ENCODE data around the gene RNU6-9.

RNU6-9 gene

DNA sequence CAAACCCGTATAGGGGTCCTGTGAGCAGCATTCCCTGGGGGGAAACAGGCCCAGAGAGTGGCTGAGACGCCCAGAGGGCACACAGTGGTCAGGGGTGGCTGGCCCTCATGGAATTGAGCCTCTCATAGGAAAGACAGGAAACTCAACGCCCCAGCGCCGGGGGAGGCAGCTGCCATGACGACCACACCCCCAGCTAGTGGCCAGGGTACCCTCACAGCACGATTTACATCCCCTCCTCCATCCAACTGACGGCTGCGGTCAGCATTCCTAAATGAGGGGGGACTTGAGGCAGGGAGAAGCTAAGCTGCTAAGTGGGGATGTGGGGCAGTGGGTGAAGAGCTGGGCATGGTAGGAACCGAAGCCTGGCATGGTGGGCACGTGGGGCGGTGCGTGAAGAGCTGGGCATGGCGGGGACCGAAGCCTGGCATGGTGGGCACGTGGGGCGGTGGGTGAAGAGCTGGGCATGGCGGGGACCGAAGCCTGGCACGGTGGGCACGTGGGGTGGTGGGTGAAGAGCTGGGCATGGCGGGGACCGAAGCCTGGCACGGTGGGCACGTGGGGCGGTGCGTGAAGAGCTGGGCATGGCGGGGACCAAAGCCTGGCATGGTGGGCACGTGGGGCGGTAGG lies 10.3 kb upstream of the RNU6-9 start:
- DNase-seq (ENCODE audit: low read depth) = no peak
- no peak overlapping the region for H3K4me3 ChIP-seq (ENCODE audit: low read depth, low read length)
- TF ChIP-seq, protein P1, sequence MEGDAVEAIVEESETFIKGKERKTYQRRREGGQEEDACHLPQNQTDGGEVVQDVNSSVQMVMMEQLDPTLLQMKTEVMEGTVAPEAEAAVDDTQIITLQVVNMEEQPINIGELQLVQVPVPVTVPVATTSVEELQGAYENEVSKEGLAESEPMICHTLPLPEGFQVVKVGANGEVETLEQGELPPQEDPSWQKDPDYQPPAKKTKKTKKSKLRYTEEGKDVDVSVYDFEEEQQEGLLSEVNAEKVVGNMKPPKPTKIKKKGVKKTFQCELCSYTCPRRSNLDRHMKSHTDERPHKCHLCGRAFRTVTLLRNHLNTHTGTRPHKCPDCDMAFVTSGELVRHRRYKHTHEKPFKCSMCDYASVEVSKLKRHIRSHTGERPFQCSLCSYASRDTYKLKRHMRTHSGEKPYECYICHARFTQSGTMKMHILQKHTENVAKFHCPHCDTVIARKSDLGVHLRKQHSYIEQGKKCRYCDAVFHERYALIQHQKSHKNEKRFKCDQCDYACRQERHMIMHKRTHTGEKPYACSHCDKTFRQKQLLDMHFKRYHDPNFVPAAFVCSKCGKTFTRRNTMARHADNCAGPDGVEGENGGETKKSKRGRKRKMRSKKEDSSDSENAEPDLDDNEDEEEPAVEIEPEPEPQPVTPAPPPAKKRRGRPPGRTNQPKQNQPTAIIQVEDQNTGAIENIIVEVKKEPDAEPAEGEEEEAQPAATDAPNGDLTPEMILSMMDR (IDR thresholded peaks at IDR 0.05; ENCODE audit: insufficient read depth, low read depth, low read length, missing control alignments) = no peak

DNA sequence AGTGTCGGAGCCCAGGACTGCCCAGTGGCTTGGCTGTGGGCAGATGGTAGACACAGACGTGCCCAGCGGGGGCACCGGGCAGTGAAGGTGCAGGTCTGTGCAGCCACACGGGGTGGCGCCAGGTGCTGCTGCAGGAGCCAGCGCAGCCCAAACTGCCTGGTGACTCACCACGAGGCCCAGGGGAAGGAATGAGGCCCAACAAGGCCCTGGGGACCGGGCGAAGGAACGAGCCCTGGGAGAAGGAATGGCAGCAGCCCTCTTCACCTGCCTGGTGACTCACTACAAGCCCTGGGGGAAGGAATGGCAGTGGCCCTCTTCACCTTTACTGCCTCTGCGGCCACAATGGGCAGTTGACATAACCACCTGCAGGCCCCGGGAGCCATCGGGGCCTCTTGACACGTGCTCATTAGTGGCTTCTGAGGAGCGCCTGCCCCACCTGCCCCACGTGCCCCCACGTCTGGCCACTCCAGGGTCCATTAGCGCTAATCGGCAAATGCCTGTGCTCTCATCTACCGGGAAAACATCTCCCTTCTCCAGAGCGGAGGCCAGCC lies 9.5 kb upstream of the RNU6-9 start:
- TF ChIP-seq, protein P1 (IDR thresholded peaks at IDR 0.05; ENCODE audit: insufficient read depth, low read depth, low read length, missing control alignments) = no peak
- no peak overlapping the region for H3K4me3 ChIP-seq (ENCODE audit: low read depth, low read length)
- DNase-seq (ENCODE audit: low read depth) = no peak

DNA sequence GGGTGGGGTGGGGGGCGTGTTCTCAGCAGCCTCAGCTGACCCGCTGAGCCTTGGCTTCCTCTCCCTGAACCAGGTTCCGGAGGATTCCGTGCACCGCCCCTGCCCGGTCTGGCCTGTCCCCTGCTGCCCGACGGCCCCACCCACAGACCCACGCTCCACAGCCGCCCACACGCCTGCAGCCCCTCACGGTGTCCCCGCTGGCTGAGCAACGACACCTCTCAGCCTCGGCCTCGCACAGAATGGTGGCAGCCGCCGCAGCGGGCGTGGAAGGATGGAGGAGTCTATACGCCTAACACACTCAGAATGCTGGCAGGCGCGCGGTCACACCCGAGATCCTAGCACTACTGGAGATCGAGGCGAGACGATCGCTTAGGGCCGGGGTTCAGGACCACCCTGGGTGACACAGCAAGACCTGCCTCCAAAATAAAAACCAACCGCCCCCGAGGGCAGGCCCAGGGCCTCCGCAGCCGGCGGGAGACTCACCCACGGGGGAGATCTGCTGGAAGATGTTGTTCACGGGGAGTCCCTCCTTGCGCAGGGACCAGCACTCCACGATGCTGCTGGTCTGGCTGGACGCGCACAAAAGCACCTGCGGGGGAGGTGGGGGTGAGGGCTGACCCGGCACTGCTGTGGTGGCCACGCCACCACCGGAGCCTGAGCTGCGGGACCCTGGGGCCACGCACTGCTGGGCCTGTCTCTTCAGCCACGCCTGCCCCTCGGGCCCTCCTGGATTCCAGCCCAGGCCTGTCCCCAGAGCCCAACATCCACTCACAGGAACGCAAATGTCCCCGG lies 8.7 kb upstream of the RNU6-9 start:
- H3K4me3 ChIP-seq (ENCODE audit: low read depth, low read length) = no peak overlapping the region
- no peak for DNase-seq (ENCODE audit: low read depth)
- TF ChIP-seq, protein P1 (IDR thresholded peaks at IDR 0.05; ENCODE audit: insufficient read depth, low read depth, low read length, missing control alignments) = no peak

DNA sequence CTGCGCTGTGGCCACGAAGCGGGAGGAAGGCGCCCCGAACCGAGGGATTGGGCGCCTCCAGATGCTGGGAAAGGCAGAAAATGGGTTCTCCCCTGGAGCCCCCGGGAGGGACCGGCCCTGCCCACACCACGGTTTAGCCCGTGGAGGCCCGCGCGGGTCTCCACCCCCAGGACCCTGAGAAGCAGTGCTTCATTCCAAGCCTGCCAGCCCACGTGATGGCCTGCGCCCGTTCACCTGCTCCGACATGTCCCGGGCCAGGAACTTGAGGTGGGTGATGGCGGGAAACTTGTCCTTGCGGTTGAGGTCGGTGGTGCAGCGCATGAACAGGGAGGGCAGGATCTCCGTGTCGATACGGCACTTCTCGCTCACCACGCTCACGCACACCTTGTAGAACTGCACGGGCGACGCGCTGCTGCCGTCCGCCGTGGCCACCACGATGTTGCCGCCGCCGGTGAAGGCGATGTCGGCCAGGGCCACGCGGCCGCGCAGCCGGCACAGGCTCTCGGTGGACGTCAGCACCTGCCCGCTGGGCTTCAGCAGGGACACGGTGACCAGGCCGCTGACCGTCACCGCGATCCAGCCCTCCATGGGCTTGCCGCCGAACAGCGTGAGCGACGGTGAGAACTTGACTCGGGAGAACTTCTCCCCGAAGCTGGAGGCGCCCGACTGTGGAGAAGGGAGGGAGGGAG lies 7.6 kb upstream of the RNU6-9 start:
- no peak overlapping the region for H3K4me3 ChIP-seq (ENCODE audit: low read depth, low read length)
- no peak for DNase-seq (ENCODE audit: low read depth)
- TF ChIP-seq, protein P1 (IDR thresholded peaks at IDR 0.05; ENCODE audit: insufficient read depth, low read depth, low read length, missing control alignments) = no peak

DNA sequence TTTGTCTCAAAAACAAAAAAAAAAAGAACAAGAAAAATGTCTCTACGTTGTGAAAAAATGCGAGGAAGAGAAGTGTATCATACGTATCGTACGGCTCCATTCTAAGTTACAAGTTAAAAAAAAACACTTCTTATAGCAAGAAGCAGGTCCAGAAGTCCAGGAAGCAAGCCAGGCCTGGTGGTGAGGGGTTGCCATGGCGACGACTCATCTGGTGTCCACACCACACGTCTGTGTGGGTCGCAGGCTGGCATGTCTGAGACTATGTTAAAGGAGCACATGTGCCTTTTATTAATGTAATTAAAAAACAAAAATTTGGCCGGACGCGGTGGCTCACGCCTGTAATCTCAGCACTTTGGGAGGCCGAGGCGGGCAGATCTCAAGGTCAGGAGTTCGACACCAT lies 6.2 kb upstream of the RNU6-9 start:
- no peak overlapping the region for H3K4me3 ChIP-seq (ENCODE audit: low read depth, low read length)
- DNase-seq (ENCODE audit: low read depth) = no peak
- TF ChIP-seq, protein P1 (IDR thresholded peaks at IDR 0.05; ENCODE audit: insufficient read depth, low read depth, low read length, missing control alignments) = no peak

DNA sequence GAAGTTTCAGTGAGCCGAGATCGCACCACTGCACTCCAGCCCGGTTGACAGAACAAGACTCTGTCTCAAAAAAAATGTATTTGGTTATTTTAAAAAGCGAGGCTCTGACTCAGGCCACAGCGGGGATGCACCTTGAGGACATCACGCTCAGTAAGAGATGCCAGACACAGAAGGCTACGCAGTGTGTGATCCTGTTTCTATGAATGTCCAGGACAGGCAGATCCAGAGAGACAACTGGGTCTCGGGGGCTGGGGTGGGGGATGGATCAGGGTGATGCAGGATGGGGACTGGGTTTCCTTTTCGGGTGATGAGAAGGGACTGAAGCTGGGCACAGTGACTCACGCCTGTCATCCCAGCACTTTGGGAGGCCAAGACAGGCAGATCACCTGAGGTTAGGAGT lies 5.7 kb upstream of the RNU6-9 start:
- TF ChIP-seq, protein P1 (IDR thresholded peaks at IDR 0.05; ENCODE audit: insufficient read depth, low read depth, low read length, missing control alignments) = no peak

More for the DNA sequence above, 5.7 kb upstream of the RNU6-9 start:
- no peak overlapping the region for H3K4me3 ChIP-seq (ENCODE audit: low read depth, low read length)
- DNase-seq (ENCODE audit: low read depth) = no peak

Measured in GM12865 (cell line).